ENCODE measurements around the gene GPR150.

GRCh38 chr5:95609711-95610110 lies 10.2 kb upstream of the GPR150 start:
- TF ChIP-seq NFE2L2 (IDR thresholded peaks at IDR 0.05; ENCODE audit: low read length) = no peak
- no peak for TF ChIP-seq TAF1 (CRISPR knock-in tag; IDR thresholded peaks at IDR 0.05)
- TF ChIP-seq ETV6 (CRISPR knock-in tag; conservative IDR thresholded peaks at IDR 0.05) = no peak
